Hypothalamus (tissue), 51 donors: ENCODE data around the gene TARS2.

Source experiments
- DNase-seq, 51 donors: peaks; one replicate each; lab custom pipeline; 2025; lab: John Stamatoyannopoulos, UW

Gene TARS2, protein sequence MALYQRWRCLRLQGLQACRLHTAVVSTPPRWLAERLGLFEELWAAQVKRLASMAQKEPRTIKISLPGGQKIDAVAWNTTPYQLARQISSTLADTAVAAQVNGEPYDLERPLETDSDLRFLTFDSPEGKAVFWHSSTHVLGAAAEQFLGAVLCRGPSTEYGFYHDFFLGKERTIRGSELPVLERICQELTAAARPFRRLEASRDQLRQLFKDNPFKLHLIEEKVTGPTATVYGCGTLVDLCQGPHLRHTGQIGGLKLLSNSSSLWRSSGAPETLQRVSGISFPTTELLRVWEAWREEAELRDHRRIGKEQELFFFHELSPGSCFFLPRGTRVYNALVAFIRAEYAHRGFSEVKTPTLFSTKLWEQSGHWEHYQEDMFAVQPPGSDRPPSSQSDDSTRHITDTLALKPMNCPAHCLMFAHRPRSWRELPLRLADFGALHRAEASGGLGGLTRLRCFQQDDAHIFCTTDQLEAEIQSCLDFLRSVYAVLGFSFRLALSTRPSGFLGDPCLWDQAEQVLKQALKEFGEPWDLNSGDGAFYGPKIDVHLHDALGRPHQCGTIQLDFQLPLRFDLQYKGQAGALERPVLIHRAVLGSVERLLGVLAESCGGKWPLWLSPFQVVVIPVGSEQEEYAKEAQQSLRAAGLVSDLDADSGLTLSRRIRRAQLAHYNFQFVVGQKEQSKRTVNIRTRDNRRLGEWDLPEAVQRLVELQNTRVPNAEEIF

DNA sequence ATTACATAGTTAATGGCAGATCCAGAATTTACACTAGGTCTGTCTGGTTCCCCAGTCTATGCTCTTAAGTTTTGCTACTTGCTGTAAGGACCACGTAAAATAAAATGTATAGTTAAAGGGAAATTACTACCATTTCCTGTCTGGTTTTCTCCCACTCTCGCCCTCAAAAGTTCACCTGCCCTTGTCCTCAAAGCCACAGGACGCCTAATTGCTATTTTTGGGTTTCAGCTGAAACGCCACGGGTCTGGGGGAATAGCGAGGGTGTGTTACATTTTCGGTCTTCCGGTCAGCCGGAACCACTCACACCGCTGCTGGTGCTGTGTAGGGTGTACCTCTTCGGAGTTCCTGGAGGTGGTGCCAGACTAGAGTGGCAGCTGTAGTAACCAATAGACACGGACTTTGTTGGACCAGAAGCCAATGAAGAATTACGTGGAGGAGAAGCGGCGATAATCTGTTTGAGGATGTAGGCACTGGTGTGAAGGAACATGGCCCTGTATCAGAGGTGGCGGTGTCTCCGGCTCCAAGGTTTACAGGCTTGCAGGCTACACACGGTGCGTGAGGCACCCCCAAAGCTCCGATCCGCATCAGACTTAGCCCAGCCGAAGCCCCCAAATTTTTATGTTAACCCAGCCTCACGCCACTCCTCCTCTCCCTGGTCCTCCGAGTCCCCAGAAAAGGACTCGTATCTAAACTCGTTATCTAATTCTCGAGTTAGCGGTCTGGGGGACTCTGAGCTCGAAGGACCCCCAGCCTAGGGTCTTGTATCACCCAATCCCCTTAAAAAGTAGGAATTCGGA, at the start of gene TARS2:
Gene TARS2 (plus strand): TSS at position 454 of the 797 bp plus-strand sequence. CDS start 32 bp downstream, at position 486.
- peak in 50 of 51 donors; percentile 12 to 95 (median 84) for DNase-seq

GRCh38 chr1:150441121-150441520, 46.1 kb upstream of the TARS2 start:
- DNase-seq, result no peak

- no peak for DNase-seq
Observed at GRCh38 chr1:150444232-150444631, 43.0 kb upstream of the TARS2 start.

GRCh38 chr1:150456146-150456647, 31.0 kb upstream of the TARS2 start:
- no peak for DNase-seq

GRCh38 chr1:150464422-150464826, 22.8 kb upstream of the TARS2 start:
- peak in 21 of 51 donors; percentile 3 to 58 (median 14) for DNase-seq

DNA sequence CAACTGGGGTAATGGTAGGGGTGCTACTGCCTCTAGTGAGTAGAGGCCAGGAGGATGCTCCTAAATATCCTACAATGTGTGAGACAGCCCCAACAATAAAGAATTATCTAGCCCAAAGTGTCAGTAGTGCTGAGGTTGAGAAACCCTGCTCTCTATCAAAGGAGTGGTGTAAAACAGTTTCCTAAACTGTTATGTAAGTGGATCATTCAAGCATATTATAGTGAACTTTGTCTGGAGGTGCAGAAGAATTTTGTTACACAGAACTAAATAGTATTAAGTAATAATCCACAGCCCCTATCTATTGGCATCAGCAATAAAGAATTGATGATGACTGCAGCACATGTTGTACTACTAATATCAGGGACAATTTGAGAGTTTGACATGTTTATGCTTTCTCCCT, 20.3 kb upstream of the TARS2 start:
- no peak for DNase-seq

GRCh38 chr1:150469291-150469690, 17.9 kb upstream of the TARS2 start:
- peak in 10 of 51 donors; percentile 3 to 21 (median 11) for DNase-seq

- DNase-seq, result no peak
Observed at GRCh38 chr1:150472601-150473200, 14.5 kb upstream of the TARS2 start.

DNA sequence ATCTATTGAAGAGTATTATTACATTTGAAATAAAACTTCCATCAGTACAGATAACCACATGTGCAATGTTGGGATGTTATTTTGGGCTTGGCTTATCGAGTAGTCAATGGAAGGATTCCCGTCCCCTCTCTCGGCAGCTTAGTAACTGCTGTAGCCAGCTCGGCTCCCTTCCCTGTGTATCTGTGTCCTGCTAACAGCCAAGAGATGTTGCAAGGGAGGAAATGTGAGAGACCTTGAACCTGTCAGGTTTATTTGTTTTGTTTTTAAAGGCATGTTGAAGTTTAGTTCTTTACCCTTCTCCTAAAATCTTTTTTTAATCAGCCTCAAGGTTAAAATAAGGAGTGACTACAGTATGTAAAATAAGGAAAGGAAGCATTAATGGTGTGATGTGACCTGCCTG, 13.6 kb upstream of the TARS2 start:
- DNase-seq, result peak in 3 of 51 donors; percentile 3 to 13 (median 13)

DNA sequence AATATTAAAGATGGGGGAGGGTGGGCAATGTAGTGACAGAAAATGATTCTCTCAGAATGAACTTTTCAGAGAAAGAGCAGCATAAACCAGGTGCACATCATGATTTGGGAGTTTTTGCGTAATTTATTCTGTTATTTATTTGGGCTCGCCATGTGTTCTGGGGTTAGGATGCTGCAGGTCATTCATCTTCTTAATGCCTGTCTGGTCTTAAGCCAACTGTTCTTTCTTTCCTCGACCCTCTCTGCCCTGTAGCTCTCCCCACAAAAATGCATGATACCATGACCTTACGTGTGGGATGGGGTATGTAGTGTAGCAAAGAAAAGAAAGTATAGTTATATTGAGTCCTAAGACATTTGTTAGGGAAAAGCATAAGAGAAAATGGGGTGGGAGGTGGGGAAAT, 12.3 kb upstream of the TARS2 start:
- no peak for DNase-seq

DNA sequence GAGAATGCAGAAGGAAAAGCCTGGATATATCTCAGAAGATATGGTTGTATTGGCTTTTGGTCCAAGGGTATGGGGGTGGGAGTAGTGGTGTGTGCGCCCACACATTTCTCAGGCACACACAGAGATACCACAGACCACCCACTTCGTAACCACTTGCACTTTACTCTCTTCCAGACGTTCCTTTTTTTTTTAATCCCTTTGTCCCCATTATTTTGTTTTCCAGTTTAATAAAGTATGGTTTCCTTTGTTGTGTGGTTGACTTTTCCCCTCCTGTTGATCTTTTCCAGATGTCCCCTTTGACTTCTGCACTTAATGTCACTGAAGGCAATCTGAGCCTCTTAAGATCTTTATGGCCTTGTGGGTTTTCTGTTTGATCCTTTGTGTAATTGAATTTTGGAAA, 10.5 kb upstream of the TARS2 start:
- no peak for DNase-seq

DNA sequence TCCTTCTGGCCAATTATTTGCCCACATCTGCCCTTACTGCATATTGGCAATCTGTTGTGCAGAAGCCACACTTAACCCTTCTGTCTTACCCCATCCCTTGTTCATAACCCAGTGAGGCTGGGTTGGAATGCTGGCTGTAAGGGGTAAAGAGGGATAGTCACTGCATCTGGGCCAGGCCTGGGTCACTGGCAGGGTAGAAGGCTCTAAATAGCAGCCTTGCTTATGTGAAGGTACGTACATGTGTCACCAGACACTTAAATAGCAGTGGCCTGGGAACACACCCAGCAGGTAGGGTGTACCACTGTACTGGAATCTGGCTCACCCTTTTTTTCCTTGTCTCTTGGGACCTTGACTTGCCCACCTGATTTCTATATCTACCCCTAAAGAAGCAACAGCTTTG, 9.9 kb upstream of the TARS2 start:
- no peak for DNase-seq

DNA sequence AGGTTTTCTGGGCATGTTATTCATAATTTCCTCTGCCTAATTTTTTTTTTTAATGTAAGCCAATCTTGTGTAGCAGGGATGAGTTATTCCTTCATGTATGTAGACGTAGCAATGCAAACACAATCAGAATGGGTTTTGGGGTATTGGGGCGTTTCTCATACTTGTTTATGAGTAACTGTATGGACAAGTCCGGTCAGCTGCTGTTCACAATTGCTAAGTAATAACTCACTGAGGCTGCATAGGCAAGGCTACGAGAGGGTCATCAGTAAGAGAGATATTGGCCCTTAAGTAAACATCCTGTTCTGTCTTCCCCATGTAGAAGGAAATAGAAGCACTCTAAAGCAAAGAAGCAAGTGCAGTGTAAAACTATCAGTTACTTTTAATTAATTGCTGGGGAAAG, 9.5 kb upstream of the TARS2 start:
- no peak for DNase-seq

- DNase-seq, result no peak
Observed at GRCh38 chr1:150479370-150479769, 7.8 kb upstream of the TARS2 start.

DNA sequence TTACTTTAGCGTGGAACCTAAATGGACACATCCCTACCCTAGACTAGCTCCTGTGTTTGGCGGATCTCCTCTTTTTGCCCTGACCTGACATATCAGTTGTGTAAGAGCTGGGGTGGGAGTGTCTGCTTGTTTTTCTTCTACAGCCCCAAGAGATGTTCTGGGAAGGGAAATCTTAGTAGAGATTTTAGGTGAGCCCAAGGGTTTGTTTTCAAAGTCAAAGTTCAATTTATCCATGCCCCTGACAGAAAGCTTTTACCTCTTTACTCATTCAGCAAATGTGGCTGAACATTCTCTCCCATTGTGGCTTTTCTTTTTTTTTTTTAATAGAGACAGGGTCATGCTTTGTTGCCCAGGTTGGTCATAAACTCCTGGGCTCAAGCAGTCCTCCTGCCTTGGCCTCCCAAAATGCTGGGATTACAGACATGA, 7.3 kb upstream of the TARS2 start:
- DNase-seq, result no peak

DNA sequence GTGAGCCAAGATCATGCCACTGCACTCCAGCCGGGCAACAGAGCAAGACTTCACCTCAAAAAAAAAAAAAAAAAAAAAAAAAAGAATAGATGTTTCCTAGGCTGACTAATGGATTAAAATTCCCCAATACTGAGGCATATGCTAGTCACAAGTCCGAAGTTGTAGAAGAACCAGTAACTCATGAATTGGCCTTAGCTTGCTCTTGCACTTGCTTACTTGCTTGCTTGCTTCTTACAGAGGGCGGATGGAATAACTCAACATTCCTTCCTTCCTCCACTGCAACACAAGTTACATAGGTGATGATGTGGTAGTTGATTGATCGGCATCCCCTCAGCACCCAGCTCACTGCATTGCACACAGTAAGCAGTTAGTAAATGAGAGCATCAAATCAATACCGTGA, 2.8 kb upstream of the TARS2 start:
- no peak for DNase-seq

DNA sequence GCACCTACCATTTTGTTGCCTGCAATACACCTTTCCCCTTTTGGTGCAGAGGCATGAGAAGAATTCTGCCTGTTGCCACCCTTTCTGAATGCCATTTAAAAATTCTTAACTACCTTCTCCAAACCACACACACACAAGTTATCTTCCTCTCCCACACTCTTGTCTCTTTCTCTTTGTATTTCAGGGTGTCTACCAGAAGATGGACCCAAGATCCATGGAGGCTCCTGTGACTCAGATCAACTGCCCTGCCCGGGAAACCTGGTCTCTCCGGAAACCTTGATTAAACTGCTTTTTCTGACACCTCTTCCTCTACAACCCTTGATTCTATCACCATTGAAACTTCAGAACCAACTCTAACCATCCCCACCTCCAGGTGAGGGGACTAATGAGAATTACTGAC, 2.4 kb upstream of the TARS2 start:
- no peak for DNase-seq

GRCh38 chr1:150487763-150488115, 520 bp downstream of the TARS2 start:
- peak in 1 of 51 donors; percentile 32 for DNase-seq

DNA sequence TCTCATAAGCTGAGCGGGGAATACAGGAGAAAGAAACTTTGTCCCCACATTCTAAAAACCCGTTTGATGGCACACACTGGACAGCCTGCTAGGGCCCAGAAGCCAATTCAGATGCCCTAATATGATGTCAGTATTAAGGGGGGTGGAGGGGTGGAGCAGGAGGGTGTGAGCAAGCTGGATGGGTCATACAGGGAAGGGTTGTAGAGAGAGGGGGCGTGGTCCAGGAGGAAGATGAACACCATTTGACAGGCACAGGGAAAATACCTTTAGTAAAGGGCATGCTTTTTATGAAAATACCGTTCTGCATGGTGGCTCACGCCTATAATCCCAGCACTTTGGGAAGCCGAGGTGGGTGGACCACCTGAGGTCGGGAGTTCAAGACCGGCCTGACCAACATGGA, 6.0 kb downstream of the TARS2 start:
- no peak for DNase-seq

DNA sequence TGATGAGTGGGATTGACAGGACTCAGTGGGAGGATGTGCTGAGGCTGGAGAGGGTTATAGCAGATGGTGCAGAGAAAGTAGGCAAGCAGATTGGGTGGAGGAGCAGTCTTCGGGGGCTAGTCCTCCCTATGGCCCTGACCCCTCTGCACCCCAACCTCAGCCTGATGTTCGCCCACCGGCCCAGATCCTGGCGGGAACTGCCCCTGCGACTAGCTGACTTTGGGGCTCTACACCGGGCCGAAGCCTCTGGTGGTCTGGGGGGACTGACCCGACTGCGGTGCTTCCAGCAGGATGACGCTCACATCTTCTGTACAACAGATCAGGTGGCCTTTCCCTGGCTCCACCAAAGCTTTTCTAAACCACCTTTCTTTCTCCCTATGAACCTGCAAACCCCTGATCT, 11.1 kb downstream of the TARS2 start:
- DNase-seq, result no peak

- DNase-seq, result no peak
Observed at GRCh38 chr1:150505431-150505830, 18.2 kb downstream of the TARS2 start.
